ENCODE results near the gene MSMP.
A peak's percentile ranks its signal among the peaks of the same experiment; 100 is the strongest.

MSMP gene

DNA sequence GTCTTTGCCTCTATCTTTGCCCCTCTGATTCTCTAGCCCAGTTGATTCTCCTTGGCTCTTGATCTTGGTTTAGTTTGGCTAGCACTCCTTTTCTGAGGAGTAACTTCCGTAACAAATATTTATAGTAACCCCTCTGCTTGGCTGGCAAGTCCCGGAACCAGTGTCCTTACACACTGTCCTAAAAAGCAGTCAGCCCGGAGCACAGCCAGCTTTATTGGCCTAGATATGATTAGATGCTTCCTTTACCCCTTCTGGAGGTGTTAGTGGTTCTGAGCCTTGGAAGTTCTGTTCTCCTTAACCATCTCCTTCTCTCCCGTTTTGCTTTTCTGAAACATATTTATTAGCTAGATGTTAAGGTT is 17.0 kb upstream of the MSMP start:
- no peak for DNase-seq

DNA sequence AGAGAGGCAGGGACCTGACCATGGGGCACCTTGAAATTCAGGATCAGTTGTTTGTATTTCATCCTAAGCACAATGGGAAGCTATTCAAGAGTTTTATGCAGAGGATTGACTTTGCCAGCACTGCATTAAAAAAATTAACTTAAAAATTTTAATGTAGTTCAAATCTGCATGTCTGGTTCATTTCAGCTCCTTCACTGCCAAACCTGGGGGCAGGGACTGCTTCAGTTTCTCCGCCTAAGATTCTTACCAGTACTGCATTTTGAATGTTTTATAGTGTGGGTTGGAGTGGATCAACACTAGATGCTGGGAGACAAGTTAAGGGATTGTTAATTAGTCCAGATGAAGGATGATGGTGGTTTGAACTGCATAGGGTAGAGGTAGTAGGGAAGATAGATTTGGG is 15.7 kb upstream of the MSMP start:
- no peak for DNase-seq

DNA sequence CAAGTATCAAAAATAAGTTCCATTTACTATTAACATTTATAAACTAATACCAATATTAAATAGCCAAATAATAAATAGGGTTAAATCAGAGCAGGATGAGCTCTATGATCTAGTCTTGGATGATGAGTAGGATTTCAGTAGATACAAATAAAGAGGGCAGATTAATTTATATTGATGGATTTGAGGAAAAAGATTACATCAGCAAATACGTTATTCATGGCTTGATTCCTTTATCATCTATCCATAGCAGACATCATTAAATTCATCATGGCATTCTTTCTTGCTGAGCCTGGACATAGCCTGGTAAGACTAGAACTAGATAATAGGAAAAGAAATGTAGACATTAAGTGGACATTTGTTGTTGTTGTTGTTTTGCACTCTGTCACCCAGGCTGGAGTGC is 13.4 kb upstream of the MSMP start:
- DNase-seq = no peak

DNA sequence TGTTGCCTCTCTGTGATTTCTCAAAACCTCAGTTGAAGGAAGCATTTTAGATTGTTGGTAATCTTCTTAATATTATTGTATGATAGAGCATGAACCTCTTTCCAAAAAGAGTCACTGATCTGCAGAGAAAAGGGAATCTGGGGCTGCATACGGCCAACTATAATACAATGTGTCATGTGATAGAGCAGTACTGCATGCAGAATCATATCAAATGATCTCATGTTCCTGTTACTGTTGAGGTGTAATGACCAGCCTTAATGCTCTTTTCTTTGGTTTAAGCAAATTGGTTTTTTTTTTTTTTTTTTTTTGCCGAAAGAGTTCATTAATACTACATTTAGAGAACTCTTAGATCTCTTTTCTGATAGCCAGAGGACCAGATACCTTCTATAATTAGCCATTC is 12.9 kb upstream of the MSMP start:
- no peak for DNase-seq

DNA sequence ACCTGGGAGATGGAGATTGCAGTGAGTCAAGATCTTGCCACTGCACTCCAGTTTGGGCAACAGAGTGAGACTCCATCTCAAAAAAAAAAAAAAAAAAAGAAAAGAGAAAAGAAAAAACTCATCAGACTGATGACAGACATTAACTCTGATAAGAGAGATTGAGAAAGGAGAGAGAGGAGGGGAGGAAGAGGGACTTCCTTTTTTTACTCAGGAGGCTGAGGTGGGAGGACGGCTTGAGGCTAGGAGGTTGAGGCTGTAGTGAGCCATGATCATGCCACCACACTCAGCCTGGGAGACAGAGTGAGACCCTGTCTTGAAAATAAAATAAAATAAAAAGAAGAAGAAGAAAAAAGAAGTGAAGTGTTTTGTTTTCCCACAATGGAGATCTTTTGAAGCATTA is 9.7 kb upstream of the MSMP start:
- DNase-seq = no peak

DNA sequence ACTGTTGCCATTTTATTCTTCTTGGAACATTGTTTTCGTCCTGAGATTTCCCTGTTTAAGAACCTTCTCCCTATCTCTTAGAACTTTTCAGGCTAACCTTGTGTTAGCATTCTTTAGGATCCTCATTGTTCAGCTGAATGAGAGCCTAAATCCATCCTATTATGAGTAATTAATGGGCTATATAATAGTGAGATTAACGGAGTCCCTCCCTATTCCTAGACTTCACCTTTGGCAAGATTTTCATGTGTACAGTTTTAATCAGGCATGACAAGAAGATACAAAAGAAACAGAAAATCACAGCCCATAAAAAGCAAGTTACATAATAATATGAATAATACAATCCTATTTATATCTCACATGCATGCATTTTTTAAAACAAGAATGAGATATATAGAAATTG is 9.1 kb upstream of the MSMP start:
- DNase-seq = no peak

DNA sequence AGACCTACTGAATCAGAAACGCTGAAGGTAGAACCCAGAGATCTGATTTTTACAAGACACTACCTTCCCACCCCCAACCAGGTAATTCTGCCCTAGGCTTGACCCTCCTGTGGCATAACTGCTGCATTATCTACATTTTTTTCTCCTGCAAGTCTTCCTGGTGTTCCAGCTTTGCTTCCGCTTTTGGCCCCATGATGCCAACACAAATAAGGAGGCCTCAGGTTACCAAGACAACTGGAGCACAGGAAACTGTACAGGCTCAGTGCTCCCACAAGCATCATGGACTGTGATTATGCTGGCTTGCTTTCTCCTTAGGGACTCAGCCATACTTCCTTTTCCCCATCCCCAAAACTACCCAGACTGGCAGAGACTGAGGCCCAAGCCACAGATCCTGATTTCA is 6.6 kb upstream of the MSMP start:
- no peak for DNase-seq

DNA sequence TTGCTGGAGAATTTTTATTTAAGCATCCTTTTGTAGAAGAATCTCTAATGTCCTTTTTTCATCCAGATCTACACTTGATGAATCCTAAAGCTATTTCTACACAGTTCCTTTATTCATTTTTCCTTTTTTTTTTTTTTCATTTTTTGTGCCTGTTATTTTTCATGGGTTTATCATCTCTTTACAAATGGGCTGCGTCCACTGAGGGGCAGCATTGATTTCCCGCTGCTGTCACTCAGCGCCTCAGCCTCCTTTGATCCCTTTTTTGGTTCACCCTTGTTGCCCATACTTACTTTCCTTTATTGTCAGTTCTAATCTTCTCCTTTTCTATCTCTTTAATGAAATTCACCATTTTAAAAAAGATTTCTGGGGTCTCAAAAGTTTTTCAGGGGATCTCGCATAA is 5.7 kb upstream of the MSMP start:
- no peak for DNase-seq

DNA sequence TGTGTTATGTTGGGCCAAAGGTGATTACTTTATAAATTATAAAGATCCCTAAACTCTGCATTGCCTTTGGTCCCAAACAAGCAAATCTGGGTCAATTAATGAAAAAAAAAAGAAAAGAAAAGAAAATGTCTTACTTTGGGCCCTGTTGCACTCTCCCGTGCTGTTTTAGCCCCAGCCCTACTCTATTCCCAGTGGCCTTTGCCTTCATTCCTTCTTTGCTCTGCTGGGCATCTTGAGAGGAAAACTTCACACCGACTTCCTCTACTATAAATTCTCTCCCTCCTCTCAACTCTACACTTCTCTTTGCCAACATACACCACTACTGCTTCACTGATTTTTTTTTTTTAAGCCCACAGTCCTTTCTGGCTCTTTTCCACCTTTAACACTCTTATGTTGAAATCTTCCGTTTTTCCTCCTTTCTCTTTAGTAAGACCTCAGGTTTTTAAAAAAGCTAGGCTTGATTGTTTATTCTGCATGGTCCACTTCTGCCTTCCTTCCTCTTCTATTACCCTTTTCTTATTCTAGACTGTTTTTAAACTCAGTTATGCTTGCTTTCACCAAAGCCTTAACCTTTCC is 4.5 kb upstream of the MSMP start:
- DNase-seq = no peak

DNA sequence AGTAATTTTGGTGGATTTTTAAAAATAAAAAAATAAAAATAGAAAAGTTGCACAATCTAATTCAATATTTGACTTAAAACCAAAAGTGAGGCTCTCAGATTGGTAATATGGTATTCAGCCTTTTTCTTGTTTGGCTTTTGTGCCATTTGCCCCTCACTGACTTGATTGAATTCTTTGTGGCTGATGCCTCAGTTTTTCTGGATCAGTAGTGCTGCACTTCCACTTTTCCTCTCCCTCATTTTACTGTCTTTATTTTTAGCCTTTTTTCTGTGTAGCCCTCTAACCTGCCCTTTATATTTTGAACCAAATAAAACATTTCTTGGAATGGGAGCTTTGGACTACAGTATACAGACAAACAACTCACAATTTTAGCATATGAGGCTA is 3.8 kb upstream of the MSMP start:
- no peak for DNase-seq

DNA sequence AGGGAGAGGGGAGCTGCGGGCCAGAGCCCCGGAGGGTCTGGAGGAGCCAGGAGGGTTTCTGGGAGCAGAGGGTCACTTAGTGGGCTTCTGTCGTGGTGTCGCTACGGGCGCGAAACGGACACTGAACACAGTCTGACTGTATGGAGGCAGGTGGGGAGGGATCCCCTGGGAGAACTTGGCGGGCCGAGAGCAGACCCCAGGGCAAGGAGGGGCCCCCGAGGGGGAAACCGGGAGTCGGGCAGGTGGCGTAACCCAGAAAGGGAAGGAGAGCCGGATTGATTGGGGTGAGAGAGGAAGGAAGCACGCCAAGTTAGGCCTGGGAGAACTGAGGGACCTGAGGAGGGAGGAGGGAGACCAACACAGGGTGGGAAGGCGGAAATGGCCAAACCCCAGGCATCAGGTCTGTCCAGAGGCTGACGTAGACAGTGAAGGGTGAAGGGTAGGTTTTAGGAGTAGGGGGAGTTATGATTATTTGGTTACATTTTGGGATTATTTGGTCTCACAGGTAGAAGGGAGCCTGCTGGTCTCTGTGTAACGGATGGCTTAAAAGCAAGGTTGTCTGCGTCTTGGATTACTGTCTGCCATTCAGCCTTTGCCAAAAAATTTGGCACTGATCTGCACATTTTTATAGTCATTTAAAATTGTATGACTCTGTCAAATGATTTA is 3.3 kb upstream of the MSMP start:
- peak; percentile 50 for DNase-seq

DNA sequence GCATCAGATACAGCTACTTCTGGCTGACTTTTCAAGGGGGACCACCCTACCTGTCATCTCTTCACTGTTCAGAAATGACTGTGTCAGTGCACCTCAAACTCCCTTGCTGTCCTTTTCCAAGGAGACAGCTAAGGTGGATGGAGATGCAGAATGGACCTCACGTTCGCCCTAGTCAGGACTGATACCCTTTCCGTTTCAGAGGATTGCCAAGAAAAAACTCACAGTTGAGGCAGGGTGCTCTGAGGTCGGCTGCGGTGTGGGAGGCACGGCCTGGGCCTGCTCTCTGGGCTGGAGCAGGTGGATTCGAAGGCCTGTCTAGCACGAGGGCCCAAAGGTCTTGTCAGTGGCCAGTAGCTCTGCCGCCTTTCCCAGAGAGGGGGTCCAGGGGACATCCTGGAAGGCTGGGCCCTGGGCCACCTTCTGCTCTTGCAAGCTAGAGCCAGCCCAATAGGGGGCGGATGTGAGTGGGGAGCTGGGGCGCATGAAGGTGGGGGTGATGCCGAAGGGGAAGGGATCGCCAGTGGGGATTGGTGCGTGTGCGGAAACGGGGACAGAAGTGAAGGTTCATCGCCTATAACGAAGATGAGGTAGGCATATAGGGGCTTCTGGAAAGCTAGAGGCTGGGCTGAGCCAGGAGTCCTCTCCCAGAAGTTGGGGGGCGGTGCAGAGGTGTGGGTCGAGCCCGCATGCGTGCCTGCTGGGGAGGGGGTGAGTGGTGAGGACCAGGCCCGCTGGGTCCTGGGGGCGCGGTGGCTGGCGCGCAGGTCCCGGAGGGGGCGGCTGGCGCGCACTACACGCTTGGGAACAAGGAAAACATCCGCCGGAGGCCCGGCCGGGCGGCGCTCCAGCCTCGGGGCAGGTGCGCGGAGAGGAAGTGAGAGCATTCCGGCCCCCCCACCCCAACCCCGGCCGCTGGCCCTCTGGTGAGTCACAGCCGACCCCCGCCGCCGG is 2.5 kb upstream of the MSMP start:
- DNase-seq = peak; percentile 90

DNA sequence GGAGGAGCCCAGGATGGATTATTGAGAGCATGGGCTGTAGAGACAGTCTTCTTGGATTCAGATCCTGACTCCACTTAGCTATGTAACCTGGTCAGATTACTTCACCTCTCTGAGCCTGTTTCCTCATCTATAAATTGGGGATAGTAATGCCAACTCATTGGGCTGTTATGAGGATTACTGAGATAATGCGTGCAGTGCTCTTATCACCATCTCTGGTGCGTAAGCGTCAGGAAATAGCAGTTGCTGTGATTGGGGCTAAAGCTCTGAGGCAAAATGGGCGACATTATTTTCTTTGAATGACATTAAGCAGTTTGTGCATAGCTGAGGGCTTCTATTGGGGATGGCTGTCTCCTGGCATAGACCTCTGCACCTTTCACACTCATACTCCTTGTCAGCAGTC is 995 bp upstream of the MSMP start:
- DNase-seq = no peak

DNA sequence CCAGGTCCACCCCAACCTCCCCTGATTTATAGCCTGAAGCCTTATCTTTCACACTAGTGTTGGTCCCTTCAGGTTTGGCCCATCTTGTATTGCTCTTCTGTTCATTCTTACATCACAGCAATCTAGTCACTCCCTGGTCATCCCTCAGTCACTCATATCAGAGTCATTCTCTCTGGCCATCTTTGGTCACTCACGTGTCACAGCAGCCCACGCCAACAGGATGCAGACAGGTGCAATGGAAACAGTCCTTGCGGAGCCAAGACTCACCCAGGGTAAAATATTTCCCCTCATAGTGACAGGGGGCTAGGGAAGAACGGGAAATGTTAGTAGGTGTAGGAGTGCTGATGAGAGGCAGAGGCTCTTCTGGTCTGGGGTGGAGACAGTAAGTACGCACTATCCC is 610 bp downstream of the MSMP start:
- no peak for DNase-seq

DNA sequence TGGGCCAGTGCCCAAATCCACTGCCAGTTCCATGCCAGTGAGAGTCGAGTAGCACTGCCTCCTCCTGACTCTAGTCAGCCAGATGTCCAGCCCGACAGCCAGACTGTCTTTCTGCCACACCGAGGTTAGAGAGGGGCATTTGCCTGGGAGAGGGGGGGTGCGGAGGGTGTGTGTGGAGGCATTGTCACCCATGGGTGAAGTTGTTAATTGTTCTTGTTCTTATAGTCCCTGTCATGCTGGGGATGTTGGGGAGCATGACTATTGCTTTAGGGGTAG is 3.9 kb downstream of the MSMP start:
- DNase-seq = no peak

DNA sequence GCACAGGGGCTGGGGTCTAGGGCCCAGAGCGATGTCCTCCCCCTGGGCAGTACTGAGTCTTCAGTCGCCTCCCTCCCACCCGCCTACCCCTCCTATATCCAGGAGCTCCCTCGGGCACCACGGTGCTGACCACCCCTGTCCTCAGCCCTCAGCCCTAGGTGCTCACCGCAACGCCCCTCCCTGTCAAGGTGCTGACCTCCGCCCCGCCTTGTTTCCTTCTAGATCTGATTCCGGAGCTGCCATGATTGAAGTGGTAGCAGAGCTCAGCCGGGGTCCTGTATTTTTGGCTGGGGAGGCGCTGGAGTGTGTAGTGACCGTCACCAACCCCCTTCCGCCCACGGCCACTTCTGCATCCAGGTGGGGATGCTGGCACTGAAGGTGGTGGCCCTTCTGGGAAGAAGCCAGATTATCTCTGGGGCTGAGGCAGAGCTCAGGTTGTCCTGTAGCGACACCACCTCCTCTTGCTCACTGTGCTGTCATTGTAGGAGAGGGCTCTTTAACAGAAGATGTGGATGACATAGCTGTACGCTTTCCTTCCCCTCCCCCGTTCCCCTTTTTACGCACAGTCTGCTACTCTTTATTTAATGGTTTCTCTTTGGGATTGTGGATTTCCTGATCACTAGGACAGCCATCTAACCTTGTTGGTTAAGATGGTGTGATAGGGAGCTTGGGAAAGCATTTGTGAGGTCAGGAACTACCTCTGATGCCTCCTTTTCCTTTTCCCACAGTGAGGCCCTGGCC is 4.4 kb downstream of the MSMP start:
- peak; percentile 50 for DNase-seq

DNA sequence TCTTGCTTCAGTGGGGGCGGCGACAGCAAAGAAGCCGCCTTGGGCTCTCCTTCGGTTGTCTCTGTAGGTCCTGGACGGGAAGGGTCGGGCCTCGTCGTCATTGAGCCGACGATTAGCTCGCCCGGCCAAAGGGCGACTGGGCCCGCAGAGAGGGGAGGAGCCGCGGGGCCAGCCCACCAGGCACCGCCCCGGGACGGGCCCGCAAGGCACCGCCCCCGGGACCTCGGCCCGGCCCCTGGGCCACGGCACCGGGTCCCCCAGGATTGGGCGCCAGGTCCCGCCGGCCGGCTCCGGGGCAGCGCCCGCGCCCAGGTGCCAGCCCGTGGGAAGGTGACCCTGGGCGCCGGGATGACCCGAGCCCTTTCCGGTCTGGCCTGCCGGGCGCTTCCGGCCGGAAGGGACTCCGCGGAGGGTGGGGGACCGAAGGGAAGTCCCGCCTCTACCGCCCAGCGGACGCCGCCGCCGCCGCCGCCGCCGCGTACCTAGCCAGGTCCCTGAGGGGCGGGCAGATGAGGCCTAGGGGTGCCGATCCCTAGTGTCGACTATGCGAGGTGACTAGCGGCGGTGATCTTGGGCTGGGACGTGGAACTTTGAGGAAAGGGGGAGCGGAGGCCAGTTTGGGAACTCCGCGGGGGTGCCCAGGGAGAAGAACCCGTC is 5.1 kb downstream of the MSMP start, which contains the start of the genes GBA2 and RGP1:
GBA2 (minus strand) TSS at position 371 of the 657 bp plus-strand sequence. CDS start 524 bp downstream, outside the sequence.
RGP1 (plus strand) TSS at position 430 of the 657 bp plus-strand sequence. CDS start 469 bp downstream, outside the sequence.
- peak; percentile 83 for DNase-seq

DNA sequence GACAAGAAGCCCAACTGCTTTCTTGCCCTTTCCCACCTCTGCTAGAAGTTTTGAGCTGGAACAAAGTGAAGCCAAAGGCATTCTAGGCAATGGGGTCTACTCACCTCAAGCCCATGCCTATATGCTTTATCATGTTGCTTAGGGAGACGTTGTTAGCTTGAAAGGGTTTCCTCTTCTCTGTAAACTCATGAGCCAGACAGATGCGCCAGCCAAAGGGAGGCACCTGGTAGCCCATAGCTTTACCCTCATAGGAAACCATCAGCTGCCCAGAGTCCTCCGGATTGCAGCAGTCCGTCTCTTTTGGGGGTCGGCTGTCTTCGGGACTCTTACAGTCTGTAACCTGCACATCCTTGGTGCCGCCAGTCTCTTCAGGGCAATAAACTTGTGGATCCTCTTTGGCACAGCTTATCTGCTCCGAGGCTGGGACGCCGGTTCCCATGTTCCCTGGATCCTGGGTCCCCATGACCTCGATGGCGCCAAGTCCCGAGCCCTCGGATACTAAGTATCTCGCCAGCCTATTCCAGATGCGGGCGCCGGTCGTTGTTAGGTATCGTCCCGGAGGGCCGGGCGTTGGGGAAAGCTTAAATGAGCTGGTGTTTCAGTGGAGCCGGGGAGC is 5.7 kb downstream of the MSMP start:
- no peak for DNase-seq

DNA sequence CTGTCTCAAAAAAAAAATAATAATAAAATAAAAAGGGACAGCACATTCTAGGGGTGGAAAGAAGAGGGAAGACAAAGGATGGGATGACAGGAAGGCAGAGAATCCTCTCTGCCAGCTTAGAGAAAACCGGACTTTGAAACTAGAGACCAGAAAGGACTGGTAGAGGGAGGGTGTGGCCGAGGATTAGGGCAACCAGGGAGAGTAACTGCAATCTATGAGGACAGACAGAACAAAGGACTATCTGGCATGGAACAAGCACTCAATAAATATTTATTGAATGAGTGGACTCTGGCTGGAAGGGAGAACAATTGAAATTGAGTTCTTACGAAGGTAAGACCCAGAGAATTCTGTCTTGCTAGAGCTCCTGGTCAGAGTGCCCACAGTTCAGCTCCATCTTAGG is 7.5 kb downstream of the MSMP start:
- no peak for DNase-seq

DNA sequence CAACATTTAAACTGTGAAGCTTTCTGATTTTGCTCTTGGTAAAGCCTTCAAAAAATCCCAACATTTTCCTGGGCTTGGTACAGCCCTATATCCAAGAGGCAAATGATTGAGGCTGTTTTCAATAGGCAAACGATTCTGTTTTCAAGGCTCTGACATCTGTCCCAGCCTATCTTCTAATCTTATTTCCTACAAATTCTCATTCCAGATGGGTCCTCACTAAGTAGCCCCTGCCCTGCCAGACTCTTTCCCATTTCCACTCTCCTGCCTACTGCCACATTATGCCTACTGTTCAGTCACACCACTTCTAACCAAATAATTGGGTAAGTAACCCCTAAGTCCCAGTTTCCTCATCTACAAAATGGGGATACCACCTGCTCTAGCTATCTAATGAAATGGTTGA is 8.5 kb downstream of the MSMP start:
- DNase-seq = no peak

DNA sequence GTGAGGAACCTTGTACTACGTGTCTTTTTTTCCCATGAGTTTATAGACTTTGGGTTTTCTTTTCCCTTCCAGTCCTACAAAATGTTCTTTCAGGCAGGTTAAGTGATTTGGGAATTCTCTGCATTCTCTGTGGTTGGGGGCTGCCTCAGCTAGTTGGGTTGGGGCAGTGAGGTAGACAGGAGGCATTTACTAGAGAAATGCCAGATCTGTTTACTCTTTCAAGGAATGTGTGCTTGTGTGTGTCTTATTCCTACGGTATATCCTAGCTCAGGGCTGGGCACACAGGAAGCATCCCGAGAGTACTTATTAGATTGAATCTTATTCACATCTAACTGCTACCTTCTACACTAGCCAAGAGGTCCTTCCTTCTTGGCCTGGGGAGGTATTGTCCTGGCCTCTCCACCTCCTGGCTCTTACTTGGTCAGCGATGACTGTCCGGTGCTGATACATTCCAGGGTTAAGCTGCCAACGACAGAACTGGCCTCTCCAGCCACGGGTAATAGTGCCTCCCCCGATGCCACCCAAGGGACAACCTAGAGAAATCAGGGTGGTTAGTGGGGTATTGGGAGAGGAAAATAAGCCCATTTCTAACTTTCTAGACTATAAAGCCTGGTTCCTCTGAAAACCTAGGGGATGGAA is 10.1 kb downstream of the MSMP start:
- no peak for DNase-seq

DNA sequence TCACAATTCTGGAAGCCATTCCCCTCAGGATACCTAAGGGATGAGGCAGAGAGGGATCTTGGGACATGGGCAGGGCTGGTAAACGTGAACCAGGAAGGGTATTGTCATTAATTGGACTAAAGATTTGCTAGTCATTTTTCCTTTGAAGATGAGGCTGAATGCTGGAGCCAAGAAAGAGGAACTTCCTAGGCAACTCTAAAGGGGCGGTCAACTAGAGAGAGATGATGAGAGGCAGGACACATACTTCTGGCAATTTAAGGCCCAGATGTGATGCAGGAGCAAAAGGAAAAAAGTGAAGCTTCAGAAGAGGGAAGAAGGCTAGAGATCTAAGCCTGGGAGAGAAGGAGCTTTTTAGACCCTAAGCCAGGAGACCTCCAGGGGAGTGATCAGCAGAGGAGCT is 10.6 kb downstream of the MSMP start:
- DNase-seq = no peak
